ENCODE data around the gene MTURN.

The MTURN gene

GRCh38 chr7:30162622-30163124, 27.9 kb downstream of the MTURN start:
- no peak for DNase-seq (ENCODE audit: low read depth)

GRCh38 chr7:30163231-30163894, 28.6 kb downstream of the MTURN start:
- no peak for DNase-seq (ENCODE audit: low read depth)

- DNase-seq (ENCODE audit: low read depth), result no peak
Measured at GRCh38 chr7:30164567-30164966, 29.8 kb downstream of the MTURN start.

- DNase-seq (ENCODE audit: low read depth), result no peak
Measured at GRCh38 chr7:30165590-30165989, 30.8 kb downstream of the MTURN start.

GRCh38 chr7:30166155-30166840, 31.5 kb downstream of the MTURN start:
- no peak for DNase-seq (ENCODE audit: low read depth)

- DNase-seq (ENCODE audit: low read depth), result no peak
Measured at GRCh38 chr7:30166841-30167235, 32.1 kb downstream of the MTURN start.

- no peak for DNase-seq (ENCODE audit: low read depth)
Measured at GRCh38 chr7:30167901-30168300, 33.1 kb downstream of the MTURN start.

GRCh38 chr7:30168835-30169573, 34.2 kb downstream of the MTURN start:
- no peak for DNase-seq (ENCODE audit: low read depth)

GRCh38 chr7:30169579-30169978, 34.8 kb downstream of the MTURN start:
- no peak for DNase-seq (ENCODE audit: low read depth)

- no peak for DNase-seq (ENCODE audit: low read depth)
Measured at GRCh38 chr7:30170476-30171205, 35.9 kb downstream of the MTURN start.

- no peak for DNase-seq (ENCODE audit: low read depth)
Measured at GRCh38 chr7:30171766-30172447, 37.1 kb downstream of the MTURN start.

GRCh38 chr7:30172451-30172850, 37.7 kb downstream of the MTURN start:
- no peak for DNase-seq (ENCODE audit: low read depth)

- no peak for DNase-seq (ENCODE audit: low read depth)
Measured at GRCh38 chr7:30173058-30173897, 38.5 kb downstream of the MTURN start.

GRCh38 chr7:30175180-30175579, 40.4 kb downstream of the MTURN start:
- DNase-seq (ENCODE audit: low read depth), result no peak

- no peak for DNase-seq (ENCODE audit: low read depth)
Measured at GRCh38 chr7:30175636-30176147, 40.9 kb downstream of the MTURN start.

- DNase-seq (ENCODE audit: low read depth), result no peak
Measured at GRCh38 chr7:30176463-30177109, 41.8 kb downstream of the MTURN start.

- no peak for DNase-seq (ENCODE audit: low read depth)
Measured at GRCh38 chr7:30177186-30177585, 42.4 kb downstream of the MTURN start.

GRCh38 chr7:30177965-30178364, 43.2 kb downstream of the MTURN start:
- no peak for DNase-seq (ENCODE audit: low read depth)

- DNase-seq (ENCODE audit: low read depth), result no peak
Measured at GRCh38 chr7:30178748-30179436, 44.1 kb downstream of the MTURN start.
